Activated CD4-positive, CD25-positive, alpha-beta regulatory T cell (primary cell): ENCODE measurements around the gene KREMEN1.
"Not testable (repeated sequence)": the region's sequence is repeated elsewhere in the genome, so short reads cannot be mapped to it uniquely, and the experiment has no call there.

Source experiments
- DNase-seq, 4 experiments: peaks; one replicate each; lab custom pipeline; 2025; lab: John Stamatoyannopoulos, UW

The KREMEN1 gene

DNA sequence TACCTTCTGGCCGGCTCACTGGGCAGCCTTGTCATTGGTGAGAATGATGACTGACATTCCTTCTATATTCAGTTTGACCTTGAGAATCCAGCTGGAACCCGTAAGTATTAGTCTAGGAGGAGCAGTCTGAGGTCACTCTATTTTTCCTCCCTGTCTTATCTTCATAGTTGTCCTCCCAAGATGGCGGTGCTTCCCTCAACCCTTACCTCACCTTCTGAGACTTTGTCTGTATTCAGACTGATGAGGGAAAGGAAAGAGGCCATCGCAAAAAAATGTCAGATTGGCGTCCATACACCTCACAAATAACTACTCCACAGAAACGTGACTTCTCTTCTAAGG is 6.0 kb downstream of the KREMEN1 start:
- DNase-seq: no peak

- no peak for DNase-seq
Observed at GRCh38 chr22:29079218-29079901, 6.5 kb downstream of the KREMEN1 start.

DNA sequence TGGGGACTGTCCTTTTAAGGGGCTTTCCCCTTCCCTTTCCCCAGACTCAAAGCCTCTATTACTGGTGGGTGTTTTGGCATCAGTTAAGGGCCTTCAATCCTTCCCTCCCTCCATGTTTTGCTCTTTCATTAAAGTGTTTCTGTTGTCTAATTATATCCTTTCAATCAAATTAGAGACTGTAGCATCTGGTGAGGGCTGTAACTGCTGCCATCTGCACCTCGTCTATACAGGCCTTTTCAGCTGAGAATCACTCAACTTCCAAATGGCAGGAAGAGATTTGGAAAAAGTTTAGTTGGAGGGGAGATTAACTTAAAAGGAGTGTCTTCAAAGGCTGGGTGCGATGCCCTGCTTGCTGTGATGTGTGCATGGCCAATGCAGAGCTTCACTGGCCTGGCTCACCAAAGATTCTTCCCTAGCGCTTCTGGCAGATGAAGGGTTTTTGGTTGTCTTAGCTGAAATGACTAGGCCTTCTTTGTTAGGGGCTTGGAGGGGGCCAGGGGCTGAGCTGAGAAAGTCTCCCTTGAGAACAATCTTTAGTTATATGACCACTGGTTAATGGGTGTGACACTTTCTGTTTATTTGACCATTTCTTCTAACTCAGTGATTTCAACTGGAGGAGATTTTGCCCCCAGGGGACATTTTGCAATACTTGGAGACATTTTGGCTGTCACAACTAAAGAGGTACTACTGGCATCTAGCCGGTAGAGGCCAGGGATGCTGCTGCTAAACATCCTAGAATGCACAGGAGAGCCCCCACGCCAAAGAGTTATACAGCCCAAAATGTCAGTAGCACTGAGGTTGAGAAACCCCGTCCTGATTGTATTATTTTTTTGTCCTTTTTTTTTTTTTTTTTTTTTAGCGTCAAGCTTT is 7.5 kb downstream of the KREMEN1 start:
- no peak for DNase-seq

GRCh38 chr22:29081517-29082236 is 8.8 kb downstream of the KREMEN1 start:
- no peak for DNase-seq

GRCh38 chr22:29082826-29083545 is 10.2 kb downstream of the KREMEN1 start:
- no peak for DNase-seq

- not testable (repeated sequence) for DNase-seq
Observed at GRCh38 chr22:29083576-29083932, 10.7 kb downstream of the KREMEN1 start.

- no peak for DNase-seq
Observed at GRCh38 chr22:29083933-29084591, 11.2 kb downstream of the KREMEN1 start.

- DNase-seq: no peak
Observed at GRCh38 chr22:29087012-29087411, 14.2 kb downstream of the KREMEN1 start.

GRCh38 chr22:29088809-29089208 is 16.0 kb downstream of the KREMEN1 start:
- no peak for DNase-seq

GRCh38 chr22:29089507-29089906 is 16.7 kb downstream of the KREMEN1 start:
- DNase-seq: no peak

DNA sequence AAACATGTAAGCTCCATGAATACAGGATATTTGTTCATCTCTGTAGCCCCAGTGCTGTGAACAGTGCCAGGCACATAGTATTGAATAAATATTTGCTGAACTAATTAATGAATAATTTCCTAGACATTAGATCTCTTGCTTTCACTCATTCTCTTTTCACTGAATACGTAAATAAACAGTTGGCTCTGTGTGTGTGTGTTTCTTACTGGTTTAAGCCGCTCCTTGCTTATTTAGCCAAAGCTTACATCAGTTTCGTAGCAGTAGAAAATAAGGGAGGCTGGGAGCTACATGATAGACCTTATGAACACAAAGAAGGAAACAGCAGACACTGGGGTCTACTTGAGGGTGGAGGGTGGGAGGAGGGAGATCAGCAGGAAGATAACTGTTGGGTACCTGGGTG is 17.2 kb downstream of the KREMEN1 start:
- DNase-seq: no peak

DNA sequence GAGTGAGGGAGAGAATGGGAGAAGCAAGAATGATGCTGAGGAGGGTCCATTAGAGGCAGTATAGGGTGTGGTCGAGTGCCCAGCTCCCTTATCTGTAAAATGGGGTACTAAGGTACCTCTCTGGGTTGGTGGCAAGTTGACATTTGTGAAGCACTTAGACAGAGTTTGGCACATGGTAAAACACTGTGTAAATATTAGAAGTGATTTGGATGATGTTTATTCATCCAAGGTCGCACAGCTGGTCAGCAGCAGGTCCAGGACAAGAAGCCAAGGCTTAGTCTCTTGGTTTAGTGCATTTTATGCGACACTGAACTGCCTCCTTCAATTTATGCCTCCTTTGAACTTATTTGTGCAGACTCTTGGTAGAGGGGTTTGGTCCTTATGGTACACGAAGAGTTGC is 19.4 kb downstream of the KREMEN1 start:
- DNase-seq: no peak

DNA sequence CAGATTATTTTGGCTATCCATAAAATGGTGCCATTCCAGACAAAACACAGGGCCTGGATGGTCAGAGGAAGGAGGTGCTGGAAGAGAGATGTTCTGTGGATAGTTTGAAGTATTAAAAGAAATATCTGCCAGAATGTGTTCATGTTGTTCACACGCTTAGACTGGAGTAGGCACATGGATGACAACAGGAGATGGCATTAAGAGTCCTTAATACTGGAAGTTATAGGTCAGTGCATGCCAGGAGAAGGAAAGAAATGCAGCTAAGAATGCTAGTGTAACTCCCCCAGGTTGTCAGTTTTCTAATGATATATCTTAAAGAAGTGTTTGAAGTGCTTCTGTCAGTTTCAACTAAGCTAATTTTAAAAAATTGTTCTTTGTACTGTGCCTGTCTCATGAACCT is 20.2 kb downstream of the KREMEN1 start:
- no peak for DNase-seq

DNA sequence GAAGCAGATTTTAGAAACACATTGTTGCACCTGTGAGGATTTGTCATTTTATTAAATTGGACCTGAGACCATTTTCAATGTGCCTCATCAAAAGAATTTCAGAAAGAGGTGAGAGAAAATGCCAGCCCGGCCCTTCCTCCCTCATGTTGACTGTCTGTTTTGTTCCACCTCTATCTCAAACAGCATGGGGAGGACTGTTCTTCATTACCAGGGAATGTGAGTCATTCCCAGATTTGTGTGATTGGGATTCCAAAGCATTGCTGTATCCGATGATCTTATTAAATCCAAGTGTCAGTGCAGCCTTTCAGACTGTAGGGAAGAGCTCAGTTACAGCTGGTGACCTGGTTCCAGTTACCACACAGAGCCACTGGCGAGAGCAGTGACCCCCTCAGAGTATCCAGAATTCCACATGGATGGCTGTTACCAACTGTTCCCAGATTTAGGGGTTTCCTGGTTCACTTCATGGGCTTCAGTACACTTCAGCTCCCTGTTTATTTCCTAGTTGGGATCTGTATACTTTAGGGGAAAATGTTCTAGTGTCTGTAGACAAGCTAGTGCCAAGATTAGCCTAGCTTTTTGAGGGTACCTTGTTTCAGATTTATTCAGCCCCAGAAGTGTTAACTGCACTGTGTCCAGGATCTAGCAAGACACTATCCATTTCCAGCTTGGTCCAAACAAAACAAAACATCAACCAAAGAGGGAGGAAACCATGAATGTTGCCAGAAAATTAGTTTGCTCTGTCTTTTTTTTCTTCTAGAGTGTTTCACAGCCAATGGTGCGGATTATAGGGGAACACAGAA is 20.9 kb downstream of the KREMEN1 start:
- DNase-seq: no peak

GRCh38 chr22:29095459-29095858 is 22.6 kb downstream of the KREMEN1 start:
- no peak for DNase-seq

DNA sequence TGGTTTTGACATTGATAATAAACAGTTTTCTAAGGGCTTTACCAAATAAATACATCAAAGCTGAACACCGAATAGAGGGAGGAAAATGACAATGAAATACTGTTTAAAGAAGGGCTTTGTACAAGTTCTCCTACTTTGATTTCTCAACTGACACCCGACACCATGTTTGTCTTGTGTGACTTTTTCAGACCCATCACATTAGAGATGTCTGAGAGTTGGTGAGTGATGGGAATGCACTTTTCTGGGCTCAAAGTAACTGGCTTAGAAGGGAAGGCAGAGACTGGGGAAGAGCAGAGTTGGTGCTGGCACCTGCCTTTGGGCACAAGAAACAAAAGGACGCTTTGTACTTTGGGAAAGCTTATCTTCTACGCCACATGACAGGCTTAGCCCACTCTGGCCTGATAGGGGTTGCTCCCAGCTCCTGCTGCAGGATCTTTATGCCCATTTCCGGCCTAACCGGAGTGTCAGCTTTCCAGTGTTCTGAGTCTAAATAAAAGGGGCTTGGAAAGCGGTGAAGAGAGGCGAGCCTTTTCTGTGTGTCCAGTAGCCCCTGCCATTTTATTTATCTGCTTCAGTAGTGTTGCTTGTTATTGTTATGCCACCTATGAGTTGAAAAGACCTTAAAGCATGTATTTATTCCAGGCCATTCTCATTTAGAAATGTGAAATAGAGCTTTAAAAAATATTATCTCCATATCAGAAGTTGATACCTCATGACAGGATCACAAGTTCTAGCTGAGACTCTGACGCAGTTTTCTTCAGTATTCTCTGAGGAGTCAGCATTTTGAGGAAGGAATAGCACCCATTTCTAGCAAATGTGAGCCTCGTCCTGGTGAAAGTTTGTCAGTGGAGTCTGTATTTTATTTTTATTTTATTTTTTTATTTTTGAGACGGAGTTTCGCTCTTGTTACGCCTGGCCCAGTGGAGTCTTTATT is 24.2 kb downstream of the KREMEN1 start:
- no peak for DNase-seq

DNA sequence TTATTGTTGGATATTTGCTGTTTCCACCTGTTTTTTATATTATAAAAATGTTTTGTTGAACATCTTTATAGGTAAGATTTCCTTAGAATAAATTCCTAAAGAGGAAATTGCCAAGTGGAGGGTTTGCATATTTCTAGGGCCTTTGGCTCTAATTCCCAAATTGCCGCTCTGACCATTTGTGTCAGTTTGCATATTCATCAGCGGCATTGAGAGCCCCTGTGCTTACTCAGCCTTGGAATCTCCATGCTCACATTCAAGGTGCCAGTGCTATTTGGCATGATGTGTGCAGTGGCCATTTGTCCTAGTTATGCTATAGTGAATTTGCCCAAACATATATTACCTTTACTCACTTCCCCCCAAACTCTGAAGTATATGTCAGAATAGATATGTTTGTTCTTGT is 25.5 kb downstream of the KREMEN1 start:
- DNase-seq: no peak

GRCh38 chr22:29102300-29102699 is 29.5 kb downstream of the KREMEN1 start:
- DNase-seq: no peak

DNA sequence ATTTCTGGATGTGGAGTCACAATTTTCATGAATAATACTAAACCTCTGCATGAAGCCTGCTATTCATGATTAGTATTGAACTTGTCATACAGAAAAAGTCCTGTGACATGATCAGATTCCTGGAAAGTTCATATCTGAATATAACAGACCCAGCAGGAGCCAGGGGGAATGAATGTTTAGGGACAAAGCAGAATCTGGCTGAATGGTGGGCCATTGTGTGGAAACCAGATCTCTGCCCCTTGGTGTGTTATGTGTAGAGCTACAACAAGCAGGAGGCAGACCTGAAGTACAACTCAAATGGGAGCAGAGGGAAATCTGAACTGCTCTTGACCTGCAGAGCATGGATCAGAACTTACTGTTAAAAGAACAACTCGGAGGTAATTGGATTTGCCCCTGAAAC is 30.3 kb downstream of the KREMEN1 start:
- no peak for DNase-seq

DNA sequence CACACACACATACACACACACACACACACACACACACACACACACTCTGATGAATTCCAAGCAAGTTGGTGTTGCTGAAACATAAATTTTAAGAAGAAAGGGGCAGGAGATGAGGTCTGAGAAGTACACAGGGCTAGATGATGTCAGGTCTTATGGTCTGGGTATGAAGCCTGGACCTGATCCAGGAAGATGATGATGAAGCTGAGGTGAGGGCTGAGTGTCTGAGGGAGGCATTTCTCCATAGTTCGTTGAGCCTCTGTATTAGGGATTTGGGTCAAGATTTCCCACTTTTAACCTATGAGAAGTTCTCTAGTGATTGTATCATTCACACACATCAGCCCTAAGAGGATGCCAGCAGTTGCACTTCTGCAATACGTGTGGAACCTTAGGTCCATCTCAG is 32.6 kb downstream of the KREMEN1 start:
- no peak for DNase-seq
